PFSK-1 (cell line): ENCODE results near the gene NOXO1.

Experiments
- FOXP2 ChIP-seq: optimal IDR thresholded peaks from 2 replicates; pipeline ENCODE3; 2011; ENCODE audit warnings: borderline replicate concordance, control low read depth, inconsistent platforms; ENCODE audit not compliant: insufficient read depth; ENCODE audit errors: extremely low read length, extremely low read depth
- POLR2AphosphoS5 ChIP-seq: IDR thresholded peaks from 2 replicates; pipeline ENCODE4 v1.6.1; 2012; ENCODE audit warnings: low read depth, mild to moderate bottlenecking, control low read depth, low read length, moderate library complexity
- REST ChIP-seq, 2 experiments: IDR thresholded peaks; 2 replicates each; pipeline versions ENCODE4 v1.6.1 to v1.8.0; 2011 to 2012; ENCODE audit warnings: low read depth in 2 of 2, low read length in 2 of 2, control low read depth in 1 of 2, inconsistent platforms in 1 of 2, mild to moderate bottlenecking in 1 of 2, moderate library complexity in 1 of 2; ENCODE audit not compliant: insufficient read depth in 1 of 2
- SIN3A ChIP-seq: IDR thresholded peaks from 2 replicates; pipeline ENCODE4 v1.6.1; 2012; ENCODE audit warnings: mild to moderate bottlenecking, low read length, moderate library complexity, borderline replicate concordance; ENCODE audit not compliant: insufficient read depth
- TAF1 ChIP-seq: IDR thresholded peaks from 2 replicates; pipeline ENCODE4 v1.6.1; 2012; ENCODE audit warnings: low read length, control low read depth, borderline replicate concordance; ENCODE audit not compliant: insufficient read depth

NOXO1 gene

GRCh38 chr16:1958715-1959268, 22.5 kb downstream of the NOXO1 start:
- TF ChIP-seq TAF1 = no peak
- TF ChIP-seq SIN3A = no peak
- TF ChIP-seq REST (IDR thresholded peaks at IDR 0.05; ENCODE audit: insufficient read depth in 1 of 2, low read depth in 2 of 2, low read length in 2 of 2) = no peak
- TF ChIP-seq FOXP2 = no peak
- TF ChIP-seq POLR2AphosphoS5 = no peak

GRCh38 chr16:1953734-1954133, 27.5 kb downstream of the NOXO1 start:
- TF ChIP-seq SIN3A (no peak), TAF1 (no peak), FOXP2 (no peak), POLR2AphosphoS5 (no peak), REST (IDR thresholded peaks at IDR 0.05; ENCODE audit: insufficient read depth in 1 of 2, low read depth in 2 of 2, low read length in 2 of 2) (no peak)

GRCh38 chr16:1950559-1950958, 30.7 kb downstream of the NOXO1 start:
- TF ChIP-seq TAF1 (no peak), REST (IDR thresholded peaks at IDR 0.05; ENCODE audit: insufficient read depth in 1 of 2, low read depth in 2 of 2, low read length in 2 of 2) (no peak), FOXP2 (no peak), SIN3A (no peak), POLR2AphosphoS5 (no peak)

- TF ChIP-seq POLR2AphosphoS5 (no peak), SIN3A (no peak), REST (IDR thresholded peaks at IDR 0.05; ENCODE audit: insufficient read depth in 1 of 2, low read depth in 2 of 2, low read length in 2 of 2) (no peak), TAF1 (no peak), FOXP2 (no peak)
Measured at GRCh38 chr16:1950047-1950446, 31.2 kb downstream of the NOXO1 start.

- TF ChIP-seq POLR2AphosphoS5 (no peak), TAF1 (no peak), REST (IDR thresholded peaks at IDR 0.05; ENCODE audit: insufficient read depth in 1 of 2, low read depth in 2 of 2, low read length in 2 of 2) (no peak), SIN3A (no peak), FOXP2 (no peak)
Measured at GRCh38 chr16:1949507-1949906, 31.8 kb downstream of the NOXO1 start.
